ENCODE results near the gene RNF224.

Gene RNF224

DNA sequence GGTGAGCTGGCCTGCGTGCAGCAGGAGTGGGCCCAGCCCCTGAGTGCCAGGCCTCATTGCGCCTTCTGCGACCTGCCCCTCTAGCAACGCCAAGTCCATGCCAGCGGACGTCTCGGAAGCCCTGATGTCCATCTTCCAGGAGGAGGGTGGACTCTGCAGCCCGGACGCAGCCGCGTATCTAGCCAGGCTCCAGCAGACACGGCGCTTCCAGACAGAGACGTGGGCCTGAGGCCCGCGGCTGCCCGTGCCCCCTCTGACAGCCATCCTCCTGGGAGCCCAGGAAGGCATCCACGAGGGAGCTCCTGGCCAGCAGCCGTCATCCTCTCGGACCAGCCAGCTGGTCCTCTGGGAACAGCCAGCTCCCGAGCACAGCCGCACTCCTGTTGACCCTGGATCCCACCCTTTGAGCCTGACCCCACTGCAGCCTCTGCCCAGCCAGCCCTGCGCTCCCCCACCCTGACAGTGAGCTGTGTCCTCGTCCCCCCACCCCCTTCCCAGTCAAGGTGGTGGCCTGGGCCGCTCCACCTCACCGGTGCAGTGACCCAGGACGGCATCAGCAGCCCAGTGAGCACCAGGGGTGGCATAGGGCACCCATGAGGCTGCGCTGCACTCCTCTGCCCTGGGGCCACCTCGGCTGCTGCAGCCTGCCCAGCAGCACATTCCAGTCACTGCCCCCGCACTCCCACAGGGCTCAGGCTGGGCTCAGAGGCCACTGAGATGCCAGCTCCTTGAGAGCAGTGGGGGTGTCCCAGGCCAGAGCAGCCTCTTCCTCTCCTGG lies 10.9 kb upstream of the RNF224 start:
- FAIRE-seq, result no peak

DNA sequence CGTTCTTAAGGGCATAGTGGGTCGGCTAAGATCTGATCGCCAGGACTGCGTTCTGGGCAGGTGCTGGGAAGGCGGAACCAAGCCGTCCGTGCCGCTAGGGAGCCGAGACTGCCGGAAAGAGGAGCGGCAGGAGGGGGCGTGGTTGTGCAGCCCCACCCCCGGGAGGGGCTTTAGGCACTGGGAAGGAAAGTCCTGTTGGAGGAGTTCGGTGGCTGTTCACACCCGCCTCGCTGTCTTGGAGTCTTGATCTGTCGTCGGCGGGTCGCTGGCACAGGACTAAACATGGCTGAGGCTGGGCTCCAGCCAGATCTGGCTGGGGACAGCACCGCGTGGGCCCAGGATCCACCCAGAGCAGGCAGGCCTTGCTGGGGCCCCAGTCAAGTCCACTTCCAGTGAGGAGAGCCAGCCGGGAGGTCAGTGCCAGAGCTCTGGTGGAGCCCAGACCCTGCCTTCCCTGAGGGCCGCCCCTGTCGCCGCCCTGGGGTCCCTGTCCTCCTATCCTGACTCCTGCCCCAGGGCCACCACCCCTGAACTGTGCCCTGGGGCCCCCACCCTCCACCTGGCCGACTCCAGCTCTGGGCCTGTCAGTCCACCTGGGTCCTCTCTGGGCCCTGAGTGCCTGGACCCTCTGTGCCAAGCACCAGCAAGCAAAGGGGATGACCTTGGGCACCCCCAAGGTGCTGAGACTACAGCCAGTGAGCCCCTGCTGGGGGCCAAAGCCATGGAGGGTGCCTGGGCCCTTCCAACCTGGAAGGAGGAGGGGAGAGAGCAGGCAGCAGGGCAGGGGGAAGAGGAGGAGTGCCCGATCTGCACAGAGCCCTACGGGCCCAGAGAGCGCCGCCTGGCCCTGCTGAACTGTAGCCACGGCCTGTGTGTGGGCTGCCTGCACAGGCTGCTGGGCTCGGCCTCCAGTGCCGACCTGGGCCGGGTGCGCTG lies 9.8 kb upstream of the RNF224 start:
- FAIRE-seq, result peak; percentile 47

DNA sequence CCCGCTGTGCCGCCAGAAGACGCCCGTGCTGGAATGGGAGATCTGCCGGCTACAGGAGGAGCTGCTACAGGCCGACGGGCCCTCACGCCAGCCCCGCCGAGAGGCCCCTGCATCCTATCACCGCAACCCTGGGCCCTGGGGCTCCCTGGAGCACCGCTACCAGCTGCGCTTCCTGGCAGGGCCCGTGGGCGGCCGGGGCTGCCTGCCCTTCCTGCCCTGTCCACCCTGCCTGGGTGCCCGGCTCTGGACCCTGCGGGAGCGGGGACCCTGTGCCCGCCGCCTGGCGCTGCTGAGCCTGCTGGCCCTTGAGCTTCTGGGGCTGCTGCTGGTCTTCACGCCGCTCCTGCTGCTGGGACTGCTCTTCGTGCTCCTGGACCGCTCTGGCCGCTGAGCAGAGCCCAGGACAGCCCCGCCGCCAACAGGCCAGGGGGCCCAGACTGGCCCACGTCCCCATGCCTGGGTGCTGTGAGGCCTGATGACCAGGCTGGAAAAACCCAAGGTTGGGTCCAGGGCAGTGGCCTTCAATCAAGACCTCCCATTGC lies 9.0 kb upstream of the RNF224 start:
- no peak for FAIRE-seq

DNA sequence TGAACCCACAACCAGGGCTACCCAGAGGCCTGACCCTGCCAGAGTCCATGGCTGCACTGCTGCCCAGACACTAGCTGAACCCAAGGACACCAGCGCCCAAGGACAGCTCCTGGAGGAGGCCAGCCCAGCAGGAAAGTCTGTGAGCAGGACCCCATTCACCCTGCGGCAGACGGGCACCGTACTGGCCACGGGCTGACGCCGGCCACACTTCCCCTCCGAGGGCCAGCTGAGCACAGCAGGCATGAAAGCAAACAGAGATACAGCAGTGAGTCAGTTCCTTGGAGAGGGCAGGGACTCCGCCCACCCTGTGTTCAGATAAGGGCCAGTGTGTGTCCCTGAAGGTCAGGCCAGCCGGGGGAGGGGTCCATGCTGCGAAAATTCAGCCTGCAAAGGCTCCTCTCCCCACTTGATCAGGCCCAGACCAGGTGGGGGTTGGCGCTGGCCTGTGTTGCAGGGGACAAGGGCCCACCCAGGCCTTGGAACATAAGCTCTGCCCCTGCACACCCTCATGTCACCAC lies 8.5 kb upstream of the RNF224 start:
- no peak for FAIRE-seq

DNA sequence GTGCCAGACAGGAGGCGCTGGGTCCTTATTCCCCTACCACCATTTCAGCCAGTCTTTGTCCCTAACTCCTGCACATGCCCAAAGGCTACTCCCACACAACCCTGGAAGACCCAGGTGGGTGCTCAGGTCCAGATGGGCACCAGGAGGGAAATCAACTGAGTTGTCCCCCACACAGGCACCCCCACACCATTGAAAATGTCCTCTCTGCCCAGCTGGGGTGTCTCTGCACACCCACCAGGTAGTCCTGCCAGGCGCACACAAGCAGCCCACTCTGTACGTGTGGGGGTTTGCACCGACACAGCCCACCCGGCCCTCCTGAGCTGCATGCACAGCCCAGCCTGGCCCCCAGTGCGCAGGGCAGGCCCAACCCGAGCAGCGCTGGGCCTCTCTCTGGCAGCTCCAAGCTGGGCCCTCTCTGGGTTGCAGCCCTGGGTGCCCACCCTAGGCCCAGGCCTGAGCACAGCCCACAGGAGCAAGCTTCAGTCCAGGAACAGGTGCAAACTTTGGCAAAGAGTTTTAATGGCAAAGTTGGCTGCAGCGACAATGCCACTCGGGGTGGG lies 7.5 kb upstream of the RNF224 start:
- no peak for FAIRE-seq

DNA sequence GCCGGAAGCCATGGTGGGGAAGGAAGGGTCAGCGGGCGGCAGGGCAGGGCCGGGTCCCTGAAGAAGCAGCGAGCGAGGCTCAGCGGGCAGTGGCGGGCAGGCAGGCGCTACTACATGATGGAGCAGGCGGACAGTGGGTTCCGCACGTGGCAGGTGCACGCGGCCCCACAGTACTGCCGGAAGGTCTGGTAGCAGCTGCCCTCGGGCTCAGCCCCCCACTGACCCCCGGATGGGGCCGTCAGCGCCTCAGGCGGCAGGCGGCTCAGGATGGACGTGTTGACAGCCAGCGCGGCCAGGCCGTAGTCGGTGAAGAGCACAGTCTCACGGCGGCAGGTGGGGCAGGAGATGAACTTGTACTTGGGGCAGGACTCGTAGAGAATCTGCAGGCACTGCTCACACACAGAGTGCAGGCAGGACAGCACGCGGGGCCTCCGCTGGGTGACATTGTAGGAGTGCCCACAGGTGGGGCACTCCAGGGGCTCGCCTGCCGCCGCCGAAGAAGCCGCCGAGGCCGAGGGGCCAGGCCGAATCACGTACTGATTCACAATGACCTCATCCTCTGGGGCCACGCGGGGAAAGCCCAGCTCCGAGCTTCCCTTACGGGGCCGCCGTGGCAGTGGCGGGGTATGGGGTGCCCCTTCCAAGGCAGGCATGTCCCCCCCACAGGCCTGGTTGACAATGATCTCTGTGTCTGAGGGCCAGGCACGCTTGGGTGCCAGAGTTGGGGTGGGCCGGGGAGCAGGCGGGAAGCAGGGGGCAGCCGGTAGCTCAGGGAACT lies 6.8 kb upstream of the RNF224 start:
- no peak for FAIRE-seq

DNA sequence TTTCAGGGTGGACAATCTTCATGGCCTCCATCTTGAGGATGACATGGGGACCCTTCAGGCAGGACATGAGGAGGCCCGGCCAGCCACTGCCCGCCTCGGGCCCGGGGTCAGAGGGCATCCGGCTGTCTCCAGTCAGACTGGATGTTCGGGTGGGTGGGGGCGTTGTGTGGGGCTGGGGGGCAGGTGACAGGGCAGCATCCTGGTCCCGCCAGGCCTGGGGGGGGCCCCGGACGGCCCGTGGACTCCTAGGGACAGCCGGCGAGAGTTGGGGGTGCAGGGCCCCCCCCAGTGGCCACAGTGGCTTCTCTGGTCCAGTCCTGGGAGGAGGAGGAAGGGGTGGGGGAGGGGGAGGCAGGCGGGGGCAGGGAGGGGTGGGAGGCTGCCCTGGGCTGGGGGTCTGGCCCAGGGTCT lies 6.2 kb upstream of the RNF224 start:
- no peak for FAIRE-seq

DNA sequence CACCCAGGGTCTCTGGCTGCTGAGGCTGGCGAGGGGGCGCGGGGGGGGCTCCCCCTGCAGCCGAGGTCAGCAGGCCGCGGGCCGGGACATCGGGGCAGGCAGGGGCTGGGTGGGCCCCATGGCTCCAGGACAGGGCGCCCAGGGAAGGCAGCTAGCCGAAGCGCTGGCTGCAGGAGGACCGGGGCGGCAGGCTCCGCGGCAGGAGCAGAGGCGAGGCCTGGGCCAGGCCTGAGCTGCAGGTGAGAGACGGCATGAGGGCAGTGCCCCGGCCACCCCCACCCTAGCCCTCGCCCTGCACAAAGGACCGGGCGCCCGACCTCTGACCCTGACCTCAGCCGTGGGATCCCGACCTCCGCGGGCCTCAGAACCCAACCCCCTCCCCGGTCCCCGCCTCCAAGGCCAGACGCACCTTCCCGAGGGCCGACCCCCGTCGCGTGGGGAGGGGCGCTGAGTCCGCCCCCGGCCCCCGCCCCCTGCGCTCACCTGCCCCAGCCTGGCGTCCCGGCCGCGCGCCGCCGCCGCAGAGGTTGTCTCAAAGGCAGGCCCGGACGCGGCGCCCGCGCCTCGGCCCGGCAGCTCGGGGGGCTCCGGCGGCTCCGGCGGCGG lies 5.7 kb upstream of the RNF224 start:
- FAIRE-seq, result no peak

DNA sequence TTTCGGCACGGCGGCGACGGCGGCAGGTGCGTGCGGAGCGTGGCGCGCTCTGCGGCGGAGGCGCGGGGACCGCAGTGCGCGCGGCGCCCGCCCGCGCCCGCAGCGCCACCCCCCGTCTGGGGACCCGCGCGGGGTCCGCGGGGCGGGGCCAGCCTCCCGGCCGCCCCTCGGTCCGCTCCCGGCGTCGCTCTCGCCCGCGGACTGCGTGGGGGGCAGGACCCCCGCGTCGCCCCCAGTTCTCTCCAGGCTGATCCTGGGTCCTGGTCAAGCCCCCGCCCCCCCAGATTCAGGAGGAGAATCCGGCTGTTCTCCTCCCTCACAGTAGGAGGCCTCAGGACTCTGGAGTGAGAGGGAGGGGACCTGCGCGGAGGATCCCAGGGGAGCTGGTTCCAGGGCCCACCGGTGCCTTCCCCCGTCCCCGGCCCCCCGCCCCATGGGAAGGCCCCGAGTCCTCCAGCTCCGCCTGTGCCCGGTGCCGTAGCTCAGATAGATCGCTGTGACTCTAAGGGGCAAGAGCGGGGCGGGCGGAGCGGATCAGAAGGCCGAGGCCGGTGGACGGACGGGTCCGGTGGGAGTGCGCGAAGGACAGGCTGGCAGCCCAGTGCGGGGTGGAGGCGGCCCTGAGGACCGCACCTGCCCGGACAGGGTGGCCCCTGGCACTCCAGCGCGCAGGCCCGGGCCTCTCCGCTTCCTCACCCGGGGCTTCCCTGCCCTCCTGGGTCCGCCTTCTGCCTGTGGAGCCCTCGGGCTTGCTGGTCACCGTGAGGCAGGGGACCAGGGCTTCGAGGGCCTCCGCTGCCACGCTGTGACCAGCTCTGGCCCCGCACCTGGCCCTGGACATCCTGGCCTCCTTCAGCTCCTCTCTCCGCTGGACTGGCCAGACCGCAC lies 4.9 kb upstream of the RNF224 start, which contains the start of gene RNF208:
Gene RNF208, minus strand, starts transcription at position 51 of the 888 bp plus-strand sequence. CDS start 1,028 bp downstream, outside the sequence.
- FAIRE-seq, result no peak

DNA sequence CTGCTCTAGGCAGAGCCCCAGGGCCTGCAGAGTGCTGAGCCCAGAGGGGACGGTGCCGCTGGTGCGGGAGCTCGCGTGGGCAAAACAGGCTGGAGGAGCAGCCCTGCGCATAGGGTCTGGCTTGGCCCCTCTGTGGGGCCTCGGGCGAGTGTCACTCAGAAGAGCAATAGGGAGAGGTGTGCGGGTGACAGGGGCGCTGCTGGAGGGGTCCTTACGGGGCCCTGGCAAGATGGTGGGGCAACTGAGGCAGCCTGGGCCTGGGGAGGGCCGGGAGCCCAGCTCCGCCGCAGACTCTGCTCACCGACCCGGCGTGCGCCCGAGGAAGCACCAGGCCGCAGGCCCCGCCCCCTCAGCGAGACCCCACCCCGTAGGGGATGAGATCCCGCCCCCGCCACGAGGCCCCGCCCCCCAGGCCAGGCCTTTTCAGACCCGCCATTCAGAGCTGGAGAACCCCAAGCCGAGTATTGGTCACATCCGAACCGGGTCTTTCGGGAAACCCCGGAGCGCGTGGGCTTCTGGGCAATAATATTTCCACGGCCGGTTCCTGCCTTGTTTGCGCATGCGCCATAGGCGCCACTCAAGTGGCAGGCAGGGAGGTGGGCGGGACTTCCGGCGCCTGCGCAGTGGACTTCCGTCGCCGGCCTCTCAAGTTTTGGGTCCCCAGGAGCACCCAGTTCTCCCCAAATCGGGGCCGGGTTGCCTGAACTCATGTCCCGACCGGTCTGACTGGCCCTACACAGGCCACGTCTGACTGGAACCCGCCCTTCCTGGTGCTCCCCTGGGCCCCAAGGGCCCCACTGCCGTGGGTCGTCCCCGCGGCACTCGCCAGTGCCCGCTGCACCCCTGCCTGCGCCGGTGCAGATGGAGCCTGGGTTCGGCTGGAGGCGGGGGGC lies 4.0 kb upstream of the RNF224 start:
- FAIRE-seq, result peak; percentile 97

DNA sequence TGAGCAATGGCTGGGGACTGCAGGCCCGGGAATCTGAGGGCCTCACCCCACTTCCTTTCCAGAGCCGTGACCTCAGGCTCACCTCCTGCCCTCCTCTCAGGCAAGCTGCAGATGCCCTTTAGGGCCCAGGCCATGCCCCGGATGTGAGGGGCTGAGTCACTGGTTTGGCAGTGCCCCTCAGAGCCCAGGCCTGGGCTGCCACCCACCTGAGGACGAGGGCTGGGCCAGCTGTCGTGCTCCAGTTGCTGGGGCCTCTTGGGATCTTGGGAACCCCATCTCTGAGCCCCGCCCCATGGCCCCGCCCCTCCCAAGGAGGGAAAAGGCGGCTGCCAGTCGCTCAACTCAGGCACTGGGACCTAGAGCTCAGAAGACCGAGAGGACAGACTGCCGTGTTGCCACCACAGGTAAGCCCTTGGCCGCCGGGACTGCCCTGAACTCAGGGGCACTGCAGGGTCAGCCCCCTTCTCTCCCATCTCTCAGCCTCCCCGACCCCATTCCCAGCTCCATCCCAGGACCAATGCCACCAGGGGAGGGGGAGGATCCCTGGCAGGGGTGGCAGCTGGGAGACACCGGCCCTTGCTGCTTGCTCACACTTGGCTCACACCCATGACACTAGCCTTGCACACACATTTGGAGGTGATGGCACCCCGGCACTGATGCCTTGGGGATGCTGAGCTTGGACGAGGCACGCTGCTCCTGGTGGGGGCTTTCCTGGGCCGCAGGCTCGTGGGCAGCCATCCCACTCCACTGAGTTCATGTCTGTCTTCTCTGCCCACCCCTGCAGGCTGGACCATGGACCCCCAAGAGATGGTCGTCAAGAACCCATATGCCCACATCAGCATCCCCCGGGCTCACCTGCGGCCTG lies 2.2 kb upstream of the RNF224 start, which contains the start of gene CYSRT1:
Gene CYSRT1, plus strand, starts transcription at position 345 of the 865 bp plus-strand sequence. Its CDS starts 448 bp downstream, at position 793.
- no peak for FAIRE-seq

DNA sequence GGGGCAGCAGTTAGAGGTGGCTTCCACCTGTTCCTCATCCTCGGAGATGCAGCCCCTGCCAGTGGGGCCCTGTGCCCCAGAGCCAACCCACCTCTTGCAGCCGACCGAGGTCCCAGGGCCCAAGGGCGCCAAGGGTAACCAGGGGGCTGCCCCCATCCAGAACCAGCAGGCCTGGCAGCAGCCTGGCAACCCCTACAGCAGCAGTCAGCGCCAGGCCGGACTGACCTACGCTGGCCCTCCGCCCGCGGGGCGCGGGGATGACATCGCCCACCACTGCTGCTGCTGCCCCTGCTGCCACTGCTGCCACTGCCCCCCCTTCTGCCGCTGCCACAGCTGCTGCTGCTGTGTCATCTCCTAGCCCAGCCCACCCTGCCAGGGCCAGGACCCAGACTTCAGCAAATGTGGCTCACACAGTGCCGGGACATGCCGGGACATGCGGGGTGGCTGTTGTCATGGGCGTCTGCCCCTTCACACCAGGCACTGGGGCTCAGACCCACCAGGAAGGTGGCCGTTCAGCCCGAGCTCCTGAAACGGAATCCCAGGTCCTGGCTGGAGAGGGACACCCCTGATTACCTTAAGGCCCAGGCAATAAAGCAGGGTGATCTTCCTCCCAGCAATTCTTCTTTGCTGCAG lies 1.5 kb upstream of the RNF224 start:
- no peak for FAIRE-seq

DNA sequence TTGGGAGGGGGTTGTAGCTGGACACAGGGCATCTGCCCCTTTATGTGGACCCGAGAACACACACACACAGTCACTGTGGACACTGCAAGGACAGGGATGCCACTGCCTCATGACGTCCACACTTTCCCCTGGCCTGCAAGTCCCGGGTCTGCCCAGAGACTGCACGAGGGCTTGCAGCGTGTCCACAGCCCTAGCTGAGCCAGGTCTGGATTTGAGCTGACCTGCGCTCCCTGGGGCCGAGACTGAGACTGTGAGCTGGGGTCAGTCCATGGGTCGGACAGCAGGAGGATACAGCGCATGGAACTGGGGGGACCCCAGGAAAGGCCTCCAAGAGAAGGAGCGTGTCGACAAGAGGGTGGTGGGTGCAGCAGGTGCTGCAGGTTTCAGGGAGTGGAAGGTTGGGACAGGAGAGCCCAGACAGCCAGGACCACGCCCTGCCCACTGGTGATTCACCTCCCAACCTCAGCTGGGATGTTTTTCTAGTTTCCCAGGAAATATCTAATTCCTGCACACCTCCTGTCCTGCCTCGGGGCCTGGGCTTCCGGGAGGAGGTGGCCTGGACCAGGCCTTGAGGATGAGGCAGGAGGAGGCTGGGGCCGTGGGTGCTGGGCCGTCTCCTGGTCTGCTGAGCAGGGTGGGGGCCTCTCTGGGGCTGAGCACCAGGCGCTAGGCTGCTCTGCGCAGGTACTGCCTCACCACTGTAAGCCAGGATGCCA lies 806 bp upstream of the RNF224 start:
- FAIRE-seq, result no peak

DNA sequence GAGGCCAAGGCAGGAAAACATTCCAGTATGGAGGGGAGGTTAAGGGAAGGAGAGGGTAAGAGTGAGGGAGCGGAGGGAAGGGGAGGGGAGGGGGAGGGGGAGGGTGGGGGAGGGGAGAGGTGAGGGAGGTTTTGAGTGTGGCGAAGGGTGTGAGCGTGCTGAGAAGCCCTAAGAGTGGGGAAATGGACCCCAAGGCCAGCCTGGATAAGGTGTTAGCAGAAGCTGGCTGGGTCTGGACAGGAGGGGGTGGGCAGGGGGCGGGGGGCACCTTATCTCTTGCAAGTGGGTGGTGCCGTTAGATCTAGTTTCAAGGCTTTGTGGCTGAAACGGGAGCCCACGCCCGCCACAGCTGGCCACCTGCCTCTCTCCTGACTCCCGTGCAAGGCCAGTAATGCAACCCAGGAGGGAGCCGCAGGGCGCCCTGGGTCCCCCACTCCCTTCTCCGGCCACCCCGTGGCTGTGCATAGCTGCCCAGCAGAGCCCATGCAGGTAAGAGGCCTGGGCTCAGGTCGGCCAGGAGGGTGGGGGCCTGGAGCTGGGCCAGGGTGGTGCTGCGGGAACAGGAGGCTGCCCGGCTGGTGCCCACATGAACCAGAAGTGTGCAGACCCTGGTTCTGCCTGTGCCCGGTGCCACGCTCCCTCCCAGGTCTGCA lies 677 bp downstream of the RNF224 start:
- FAIRE-seq, result no peak

DNA sequence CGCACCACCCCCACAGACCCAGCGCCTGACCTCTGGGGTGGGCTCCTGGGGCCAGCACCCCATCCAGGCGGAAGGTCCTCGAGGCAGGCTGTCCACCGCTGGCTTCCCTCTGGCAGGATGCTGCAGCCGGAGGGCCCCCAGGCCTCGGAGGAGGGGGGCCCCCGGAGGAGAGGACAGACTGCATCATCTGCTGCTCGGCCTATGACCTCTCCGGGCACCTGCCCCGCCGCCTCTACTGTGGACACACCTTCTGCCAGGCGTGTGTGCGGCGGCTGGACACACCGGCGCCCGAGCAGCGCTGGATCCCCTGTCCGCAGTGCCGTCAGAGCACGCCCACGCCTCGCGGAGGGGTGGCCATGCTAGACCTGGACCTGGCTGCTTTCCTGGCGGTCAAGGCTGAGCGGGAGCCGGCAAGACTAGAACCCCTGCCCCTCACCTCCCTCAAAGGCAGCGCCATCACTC lies 1.2 kb downstream of the RNF224 start:
- FAIRE-seq, result no peak

Data from A204.1 (cell line).